Endometrial microvascular endothelial cells (primary cell): ENCODE results near the gene RAG2. TPM values are rescaled to one million over a fixed set of nuclear protein-coding genes. Genes with fewer than 3 reads are reported as not detected.

Source experiments
- in situ Hi-C: cut with HindIII; loops from 2 replicates; pipeline ENCODE4 v1.10.0; 2017; ENCODE audit warnings: low sequenced_read_pairs, low pct_unique_long_range_greater_than_20kb; ENCODE audit errors: inconsistent ontology term
- total RNA-seq: library from RNA; depleted of rRNA; stranded (reverse); fragments of >200 nt; gene quantifications from one replicate; pipeline ENCODE4 v1.2.3, GENCODE V29; 2015; ENCODE audit errors: inconsistent ontology term

Gene RAG2
- not detected for total RNA-seq

GRCh38 chr11:36598051-36598450, at the start of gene RAG2:
RAG2 (minus strand) TSS chr11:36598236; CDS start chr11:36594168, 4,068 bp downstream.
- in situ Hi-C loops = no loop called here

GRCh38 chr11:36638556-36638955, 40.5 kb upstream of the RAG2 start:
- in situ Hi-C loops = no loop called here

GRCh38 chr11:36635066-36635862, 37.2 kb upstream of the RAG2 start:
- in situ Hi-C loops = no loop called here

- in situ Hi-C loops = no loop called here
Observed at GRCh38 chr11:36631774-36632173, 33.7 kb upstream of the RAG2 start.

- in situ Hi-C loops = no loop called here
Observed at GRCh38 chr11:36628765-36629244, 30.8 kb upstream of the RAG2 start.

GRCh38 chr11:36628141-36628540, 30.1 kb upstream of the RAG2 start:
- in situ Hi-C loops = no loop called here

- in situ Hi-C loops = no loop called here
Observed at GRCh38 chr11:36627471-36627870, 29.4 kb upstream of the RAG2 start.

GRCh38 chr11:36627006-36627405, 29.0 kb upstream of the RAG2 start:
- in situ Hi-C loops = no loop called here

GRCh38 chr11:36623494-36623893, 25.5 kb upstream of the RAG2 start:
- in situ Hi-C loops = no loop called here

- in situ Hi-C loops = no loop called here
Observed at GRCh38 chr11:36622431-36623136, 24.5 kb upstream of the RAG2 start.

GRCh38 chr11:36620246-36620645, 22.2 kb upstream of the RAG2 start:
- in situ Hi-C loops = no loop called here

GRCh38 chr11:36619502-36619901, 21.5 kb upstream of the RAG2 start:
- in situ Hi-C loops = no loop called here

- in situ Hi-C loops = no loop called here
Observed at GRCh38 chr11:36618363-36619047, 20.5 kb upstream of the RAG2 start.

GRCh38 chr11:36617543-36618362, 19.7 kb upstream of the RAG2 start:
- in situ Hi-C loops = no loop called here

- in situ Hi-C loops = no loop called here
Observed at GRCh38 chr11:36615826-36616225, 17.8 kb upstream of the RAG2 start.

GRCh38 chr11:36609383-36609782, 11.3 kb upstream of the RAG2 start:
- in situ Hi-C loops = no loop called here

- in situ Hi-C loops = no loop called here
Observed at GRCh38 chr11:36608491-36609199, 10.6 kb upstream of the RAG2 start.
